Endothelial cell of umbilical vein (primary cell): ENCODE measurements around the gene NOTCH2.

Source experiments
- EZH2 ChIP-seq: IDR thresholded peaks from 2 replicates; pipeline ENCODE4 v1.6.1; 2012; ENCODE audit warnings: borderline replicate concordance, low read depth, mild to moderate bottlenecking, moderate library complexity, low read length, inconsistent platforms; ENCODE audit not compliant: severe bottlenecking
- TF ChIP-seq, protein P1 (sequence below), 2 donors: IDR thresholded peaks; 1 replicate in 1 of 2; 2 replicates in 1 of 2; pipeline ENCODE4 v1.5.1; 2011; ENCODE audit warnings: low read length in 2 of 2, mild to moderate bottlenecking in 2 of 2, moderate library complexity in 2 of 2, control low read depth in 1 of 2, inconsistent platforms in 1 of 2, low read depth in 1 of 2; ENCODE audit not compliant: insufficient read depth in 1 of 2; ENCODE audit errors: extremely low read depth in 1 of 2

- no peak for TF ChIP-seq EZH2
- TF ChIP-seq, protein P1, sequence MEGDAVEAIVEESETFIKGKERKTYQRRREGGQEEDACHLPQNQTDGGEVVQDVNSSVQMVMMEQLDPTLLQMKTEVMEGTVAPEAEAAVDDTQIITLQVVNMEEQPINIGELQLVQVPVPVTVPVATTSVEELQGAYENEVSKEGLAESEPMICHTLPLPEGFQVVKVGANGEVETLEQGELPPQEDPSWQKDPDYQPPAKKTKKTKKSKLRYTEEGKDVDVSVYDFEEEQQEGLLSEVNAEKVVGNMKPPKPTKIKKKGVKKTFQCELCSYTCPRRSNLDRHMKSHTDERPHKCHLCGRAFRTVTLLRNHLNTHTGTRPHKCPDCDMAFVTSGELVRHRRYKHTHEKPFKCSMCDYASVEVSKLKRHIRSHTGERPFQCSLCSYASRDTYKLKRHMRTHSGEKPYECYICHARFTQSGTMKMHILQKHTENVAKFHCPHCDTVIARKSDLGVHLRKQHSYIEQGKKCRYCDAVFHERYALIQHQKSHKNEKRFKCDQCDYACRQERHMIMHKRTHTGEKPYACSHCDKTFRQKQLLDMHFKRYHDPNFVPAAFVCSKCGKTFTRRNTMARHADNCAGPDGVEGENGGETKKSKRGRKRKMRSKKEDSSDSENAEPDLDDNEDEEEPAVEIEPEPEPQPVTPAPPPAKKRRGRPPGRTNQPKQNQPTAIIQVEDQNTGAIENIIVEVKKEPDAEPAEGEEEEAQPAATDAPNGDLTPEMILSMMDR (IDR thresholded peaks at IDR 0.05; ENCODE audit: extremely low read depth in 1 of 2, insufficient read depth in 1 of 2, low read depth in 1 of 2, low read length in 2 of 2), result no peak
These were observed 207.2 kb downstream of the NOTCH2 start for GRCh38 chr1:119862276-119862675.
